Naive thymus-derived CD4-positive, alpha-beta T cell (primary cell): ENCODE measurements around the gene ADGRF1. TPM values are rescaled to one million over a fixed set of nuclear protein-coding genes. Genes with fewer than 3 reads are reported as not detected.

ENCODE experiments used
- ATAC-seq: fragments of 150-1000 bp; cut with Tn5 transposase; 2 replicates; pipeline ENCODE4 v1.10.0; 2021; ENCODE audit warnings: mild to moderate bottlenecking, moderate library complexity
- CTCF ChIA-PET: fragments of 350-600 bp; sonication (Branson Sonifier 250); formaldehyde crosslinking; loops from one replicate; lab custom pipeline; 2021; ENCODE audit warnings: antibody characterized with exemption; lab: Charles Lee
- POLR2A ChIA-PET: fragments of 350-600 bp; sonication (Branson Sonifier 250); formaldehyde crosslinking; loops from one replicate; lab custom pipeline; 2021; ENCODE audit warnings: antibody characterized with exemption, inconsistent platforms; lab: Charles Lee
- DNase-seq, 9 donors: peaks; one replicate each; pipeline versions ENCODE4 v3.0.0 to v3.0.0-alpha.2; 2020 to 2022; ENCODE audit warnings: mixed read lengths in 1 of 9
- H3K27ac ChIP-seq: one replicate; pipeline ENCODE4 v1.7.0; 2013; ENCODE audit warnings: mild to moderate bottlenecking, low read depth, low read length, moderate library complexity
- H3K27me3 ChIP-seq, 2 donors: one replicate each; pipeline ENCODE4 v1.7.0; 2013; ENCODE audit warnings: low read length in 2 of 2, mild to moderate bottlenecking in 2 of 2, moderate library complexity in 2 of 2; ENCODE audit not compliant: control insufficient read depth in 2 of 2, insufficient read depth in 2 of 2
- H3K36me3 ChIP-seq, 3 experiments: 1 replicate in 2 of 3; 2 replicates in 1 of 3; pipeline ENCODE4 v1.7.0; 2013; ENCODE audit warnings: low read length in 3 of 3, mild to moderate bottlenecking in 3 of 3, moderate library complexity in 1 of 3; ENCODE audit not compliant: insufficient read depth in 3 of 3, control insufficient read depth in 2 of 3
- H3K4me1 ChIP-seq, 2 donors: one replicate each; pipeline ENCODE4 v1.7.0; 2013; ENCODE audit warnings: low read length in 2 of 2, mild to moderate bottlenecking in 2 of 2, moderate library complexity in 1 of 2; ENCODE audit not compliant: control insufficient read depth in 2 of 2, insufficient read depth in 2 of 2
- H3K4me3 ChIP-seq: 2 replicates; pipeline ENCODE4 v1.7.0; 2013; ENCODE audit warnings: mild to moderate bottlenecking, low read length
- H3K9me3 ChIP-seq, 3 experiments: 1 replicate in 2 of 3; 2 replicates in 1 of 3; pipeline ENCODE4 v1.7.0; 2013; ENCODE audit warnings: low read length in 3 of 3; ENCODE audit not compliant: control insufficient read depth in 2 of 3
- H3K27ac Mint-ChIP-seq, 9 donors: one replicate each; pipeline ENCODE4 v1.8.0; 2020 to 2022; ENCODE audit warnings: mixed read lengths in 9 of 9, mild to moderate bottlenecking in 8 of 9, moderate library complexity in 5 of 9, inconsistent platforms in 2 of 9
- H3K27me3 Mint-ChIP-seq, 5 donors: one replicate each; pipeline ENCODE4 v1.8.0; 2021 to 2022; ENCODE audit warnings: mixed read lengths in 5 of 5, mild to moderate bottlenecking in 1 of 5
- H3K36me3 Mint-ChIP-seq, 5 donors: one replicate each; pipeline ENCODE4 v1.8.0; 2020 to 2022; ENCODE audit warnings: mixed read lengths in 5 of 5, mild to moderate bottlenecking in 3 of 5, inconsistent platforms in 1 of 5
- H3K4me1 Mint-ChIP-seq, 7 donors: one replicate each; pipeline ENCODE4 v1.8.0; 2020 to 2022; ENCODE audit warnings: mixed read lengths in 7 of 7, mild to moderate bottlenecking in 3 of 7, inconsistent platforms in 1 of 7
- H3K4me3 Mint-ChIP-seq, 10 donors: one replicate each; pipeline ENCODE4 v1.8.0; 2020 to 2022; ENCODE audit warnings: mild to moderate bottlenecking in 10 of 10, mixed read lengths in 10 of 10, moderate library complexity in 6 of 10, inconsistent platforms in 2 of 10
- H3K9me3 Mint-ChIP-seq, 11 donors: one replicate each; pipeline ENCODE4 v1.8.0; 2020 to 2022; ENCODE audit warnings: mixed read lengths in 11 of 11, mild to moderate bottlenecking in 4 of 11, inconsistent platforms in 1 of 11, moderate library complexity in 1 of 11
- intact Hi-C, 2 donors: fragments of 100-400 bp; cut with micrococcal nuclease; formaldehyde crosslinking; loops; one replicate each; pipeline ENCODE4 v1.15.1; 2023
- polyA plus RNA-seq, 2 donors: library from polyadenylated mRNA; unstranded; fragments of 300-500 nt; fragmentation: Illumina TruSeq; gene quantifications; one replicate each; pipeline ENCODE4 v1.2.3, GENCODE V29; 2021
- total RNA-seq, 6 experiments: library from RNA in 5 of 6; stranded (reverse) in 5 of 6; gene quantifications; 1 replicate in 5 of 6; 2 replicates in 1 of 6; pipeline ENCODE4 v1.2.3 and lab custom pipeline; 2021 to 2026

Gene ADGRF1
- total and polyA plus RNA-seq, 7 experiments from 2014 or later, result not detected

- no peaks in the 10 kb centered on the region for H3K36me3 ChIP-seq
- Mint-ChIP-seq H3K4me1 (peaks cover 0 to 2% (median 0%) of the 10 kb centered on the region in 7 donors), H3K36me3 (no peaks in the 10 kb centered on the region), H3K4me3 (no peak overlapping the region), H3K9me3 (peaks cover 0 to 4% (median 0%) of the 10 kb centered on the region in 11 donors), H3K27ac (no peak overlapping the region), H3K27me3 (peaks cover 0 to 14% (median 0%) of the 10 kb centered on the region in 5 donors)
- intact Hi-C loops, result no loop called here
- CTCF ChIA-PET, result no interaction called here
- no peak overlapping the region for H3K4me3 ChIP-seq
- no peaks in the 10 kb centered on the region for H3K27me3 ChIP-seq
- H3K9me3 ChIP-seq, result no peaks in the 10 kb centered on the region
- H3K27ac ChIP-seq, result no peak overlapping the region
- H3K4me1 ChIP-seq, result no peaks in the 10 kb centered on the region
- POLR2A ChIA-PET, result no interaction called here
- ATAC-seq (no peak), DNase-seq (no peak)
Measured at GRCh38 chr6:47064274-47064673, 22.1 kb upstream of the ADGRF1 start.

- Mint-ChIP-seq H3K4me3 (no peak overlapping the region), H3K36me3 (no peaks in the 10 kb centered on the region), H3K4me1 (peaks cover 0 to 2% (median 0%) of the 10 kb centered on the region in 7 donors), H3K27me3 (peaks cover 0 to 14% (median 0%) of the 10 kb centered on the region in 5 donors), H3K9me3 (peaks cover 0 to 4% (median 0%) of the 10 kb centered on the region in 11 donors), H3K27ac (no peak overlapping the region)
- intact Hi-C loops, result no loop called here
- Histone ChIP-seq H3K4me3 (no peak overlapping the region), H3K36me3 (no peaks in the 10 kb centered on the region), H3K9me3 (no peaks in the 10 kb centered on the region), H3K4me1 (no peaks in the 10 kb centered on the region), H3K27me3 (no peaks in the 10 kb centered on the region), H3K27ac (no peak overlapping the region)
- DNase-seq, result no peak
- CTCF ChIA-PET, result no interaction called here
- POLR2A ChIA-PET, result no interaction called here
- ATAC-seq, result no peak
Measured at GRCh38 chr6:47062346-47062745, 20.2 kb upstream of the ADGRF1 start.

GRCh38 chr6:47061309-47062300 is 19.5 kb upstream of the ADGRF1 start:
- no peak overlapping the region for H3K27ac ChIP-seq
- H3K9me3 ChIP-seq, result no peaks in the 10 kb centered on the region
- H3K36me3 ChIP-seq, result no peaks in the 10 kb centered on the region
- H3K36me3 Mint-ChIP-seq, result no peaks in the 10 kb centered on the region
- peaks cover 0 to 14% (median 0%) of the 10 kb centered on the region in 5 donors for H3K27me3 Mint-ChIP-seq
- no peaks in the 10 kb centered on the region for H3K27me3 ChIP-seq
- peaks cover 0 to 4% (median 0%) of the 10 kb centered on the region in 11 donors for H3K9me3 Mint-ChIP-seq
- POLR2A ChIA-PET, result no interaction called here
- intact Hi-C loops, result no loop called here
- peaks cover 0 to 2% (median 0%) of the 10 kb centered on the region in 7 donors for H3K4me1 Mint-ChIP-seq
- H3K4me3 Mint-ChIP-seq, result no peak overlapping the region
- DNase-seq, result no peak
- ATAC-seq, result no peak
- no peak overlapping the region for H3K27ac Mint-ChIP-seq
- no peak overlapping the region for H3K4me3 ChIP-seq
- CTCF ChIA-PET, result no interaction called here
- H3K4me1 ChIP-seq, result no peaks in the 10 kb centered on the region

GRCh38 chr6:47059216-47059885 is 17.2 kb upstream of the ADGRF1 start:
- Histone ChIP-seq H3K4me3 (no peak overlapping the region), H3K36me3 (no peaks in the 10 kb centered on the region), H3K4me1 (no peaks in the 10 kb centered on the region), H3K27me3 (no peaks in the 10 kb centered on the region), H3K9me3 (no peaks in the 10 kb centered on the region), H3K27ac (no peak overlapping the region)
- ChIA-PET CTCF (no interaction called here), POLR2A (no interaction called here)
- Mint-ChIP-seq H3K4me1 (peaks cover 0 to 2% (median 0%) of the 10 kb centered on the region in 7 donors), H3K36me3 (peaks cover 0 to 4% (median 0%) of the 10 kb centered on the region in 5 donors), H3K27me3 (peaks cover 0 to 19% (median 6%) of the 10 kb centered on the region in 5 donors), H3K9me3 (peaks cover 0 to 4% (median 0%) of the 10 kb centered on the region in 11 donors), H3K27ac (no peak overlapping the region), H3K4me3 (no peak overlapping the region)
- ATAC-seq, result no peak
- DNase-seq, result no peak
- intact Hi-C loops, result no loop called here

DNA sequence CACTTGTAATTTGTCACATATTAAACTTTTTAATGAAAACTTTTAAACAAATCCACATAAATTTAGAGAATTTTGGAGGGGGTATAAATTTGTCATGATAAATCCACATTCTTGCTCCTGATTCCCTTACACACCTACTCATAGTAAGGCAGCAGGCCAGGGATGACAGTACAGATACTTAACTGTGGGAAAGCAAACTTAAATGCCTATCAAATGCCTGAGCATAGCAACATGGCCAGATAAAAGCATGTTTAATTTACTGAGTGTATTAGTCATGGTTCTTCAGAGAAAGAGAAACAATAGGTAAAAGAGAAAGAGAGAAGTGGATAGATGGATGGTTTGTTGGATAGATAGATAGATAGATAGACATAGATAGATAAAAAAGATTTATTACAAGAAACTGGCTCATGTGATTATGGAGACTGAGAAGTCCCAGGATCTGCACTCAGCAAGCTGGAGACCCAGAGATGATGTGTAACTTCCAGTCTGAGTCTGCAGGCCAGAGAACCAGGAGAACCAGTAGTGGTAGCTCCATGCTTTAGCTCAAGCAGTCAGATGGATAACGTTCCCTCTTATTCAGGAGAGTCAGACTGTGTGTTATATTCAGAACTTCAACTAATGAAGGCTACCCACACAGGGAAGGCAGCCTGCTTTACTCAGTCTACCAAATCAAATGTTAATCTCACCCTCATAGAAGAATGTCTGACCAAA is 15.9 kb upstream of the ADGRF1 start:
- no peaks in the 10 kb centered on the region for H3K27me3 ChIP-seq
- Mint-ChIP-seq H3K4me3 (no peak overlapping the region), H3K27ac (no peak overlapping the region), H3K36me3 (peaks cover 0 to 4% (median 0%) of the 10 kb centered on the region in 5 donors), H3K4me1 (peaks cover 0 to 2% (median 0%) of the 10 kb centered on the region in 7 donors), H3K27me3 (peaks cover 0 to 11% (median 7%) of the 10 kb centered on the region in 5 donors), H3K9me3 (peaks cover 0 to 4% (median 0%) of the 10 kb centered on the region in 11 donors)
- H3K36me3 ChIP-seq, result no peaks in the 10 kb centered on the region
- intact Hi-C loops, result no loop called here
- ChIA-PET POLR2A (no interaction called here), CTCF (no interaction called here)
- no peak for DNase-seq
- H3K4me1 ChIP-seq, result no peaks in the 10 kb centered on the region
- H3K27ac ChIP-seq, result no peak overlapping the region
- no peaks in the 10 kb centered on the region for H3K9me3 ChIP-seq
- ATAC-seq, result no peak
- H3K4me3 ChIP-seq, result no peak overlapping the region

GRCh38 chr6:47056832-47057231 is 14.7 kb upstream of the ADGRF1 start:
- peaks cover 0 to 4% (median 0%) of the 10 kb centered on the region in 5 donors for H3K36me3 Mint-ChIP-seq
- H3K27ac Mint-ChIP-seq, result no peak overlapping the region
- Histone ChIP-seq H3K27me3 (no peaks in the 10 kb centered on the region), H3K36me3 (no peaks in the 10 kb centered on the region), H3K27ac (no peak overlapping the region), H3K9me3 (no peaks in the 10 kb centered on the region), H3K4me1 (no peaks in the 10 kb centered on the region), H3K4me3 (no peak overlapping the region)
- no peak overlapping the region for H3K4me3 Mint-ChIP-seq
- POLR2A ChIA-PET, result no interaction called here
- DNase-seq (no peak), ATAC-seq (no peak)
- intact Hi-C loops, result no loop called here
- H3K9me3 Mint-ChIP-seq, result peaks cover 0 to 6% (median 0%) of the 10 kb centered on the region in 11 donors
- H3K4me1 Mint-ChIP-seq, result no peaks in the 10 kb centered on the region
- peaks cover 0 to 9% (median 7%) of the 10 kb centered on the region in 5 donors for H3K27me3 Mint-ChIP-seq
- CTCF ChIA-PET, result no interaction called here
